IPS-18a (cell line): ENCODE measurements around the gene ESYT3.

ENCODE experiments used
- H3K27ac ChIP-seq: one replicate; pipeline ENCODE4 v1.5.1; 2013; ENCODE audit warnings: low read length
- H3K27me3 ChIP-seq: one replicate; pipeline ENCODE4 v1.6.1; 2013; ENCODE audit warnings: mild to moderate bottlenecking, low read length; ENCODE audit not compliant: control insufficient read depth, insufficient read depth
- H3K36me3 ChIP-seq: one replicate; pipeline ENCODE4 v1.6.1; 2013; ENCODE audit warnings: low read depth, low read length; ENCODE audit not compliant: control insufficient read depth
- H3K4me1 ChIP-seq: one replicate; pipeline ENCODE4 v1.6.1; 2013; ENCODE audit warnings: low read depth, low read length; ENCODE audit not compliant: control insufficient read depth
- H3K4me3 ChIP-seq: one replicate; pipeline ENCODE4 v1.5.1; 2013; ENCODE audit warnings: low read length
- H3K9ac ChIP-seq: one replicate; pipeline ENCODE4 v1.6.1; 2013; ENCODE audit warnings: mild to moderate bottlenecking, low read length, moderate library complexity
- H3K9me3 ChIP-seq: one replicate; pipeline ENCODE4 v1.6.1; 2013; ENCODE audit warnings: low read depth, low read length; ENCODE audit not compliant: control insufficient read depth

Gene ESYT3

GRCh38 chr3:138434276-138434874 lies at the start of gene ESYT3:
TSS of gene ESYT3 (plus strand) at chr3:138434616. CDS start at chr3:138434799, 183 bp downstream.
- no peaks in the 10 kb centered on the region for H3K36me3 ChIP-seq
- peak within 1 kb of the TSS; percentile 76 for H3K4me3 ChIP-seq
- peak within 1 kb of the TSS; percentile 44 for H3K9ac ChIP-seq
- peaks cover 49% of the 10 kb centered on the region for H3K27me3 ChIP-seq
- no peak within 1 kb of the TSS for H3K27ac ChIP-seq
- no peaks in the 10 kb centered on the region for H3K4me1 ChIP-seq
- no peaks in the 10 kb centered on the region for H3K9me3 ChIP-seq

GRCh38 chr3:138384976-138385375 lies 49.4 kb upstream of the ESYT3 start:
- no peaks in the 10 kb centered on the region for H3K36me3 ChIP-seq
- H3K27me3 ChIP-seq, result no peaks in the 10 kb centered on the region
- no peak overlapping the region for H3K9ac ChIP-seq
- no peak overlapping the region for H3K4me3 ChIP-seq
- no peaks in the 10 kb centered on the region for H3K4me1 ChIP-seq
- no peaks in the 10 kb centered on the region for H3K9me3 ChIP-seq
- H3K27ac ChIP-seq, result no peak overlapping the region

GRCh38 chr3:138389144-138389601 lies 45.2 kb upstream of the ESYT3 start:
- Histone ChIP-seq H3K36me3 (no peaks in the 10 kb centered on the region), H3K4me1 (no peaks in the 10 kb centered on the region), H3K27ac (no peak overlapping the region), H3K9me3 (no peaks in the 10 kb centered on the region), H3K4me3 (no peak overlapping the region), H3K9ac (no peak overlapping the region), H3K27me3 (no peaks in the 10 kb centered on the region)

- Histone ChIP-seq H3K4me3 (no peak overlapping the region), H3K9me3 (no peaks in the 10 kb centered on the region), H3K36me3 (no peaks in the 10 kb centered on the region), H3K4me1 (no peaks in the 10 kb centered on the region), H3K27ac (no peak overlapping the region), H3K27me3 (no peaks in the 10 kb centered on the region), H3K9ac (no peak overlapping the region)
Measured at GRCh38 chr3:138389841-138390581, 44.4 kb upstream of the ESYT3 start.

GRCh38 chr3:138390582-138390932 lies 43.9 kb upstream of the ESYT3 start:
- Histone ChIP-seq H3K27ac (no peak overlapping the region), H3K36me3 (no peaks in the 10 kb centered on the region), H3K4me1 (no peaks in the 10 kb centered on the region), H3K27me3 (no peaks in the 10 kb centered on the region), H3K9me3 (no peaks in the 10 kb centered on the region), H3K9ac (no peak overlapping the region), H3K4me3 (no peak overlapping the region)

GRCh38 chr3:138394156-138394555 lies 40.3 kb upstream of the ESYT3 start:
- Histone ChIP-seq H3K9me3 (no peaks in the 10 kb centered on the region), H3K27me3 (no peaks in the 10 kb centered on the region), H3K36me3 (no peaks in the 10 kb centered on the region), H3K9ac (no peak overlapping the region), H3K4me3 (no peak overlapping the region), H3K27ac (no peak overlapping the region), H3K4me1 (peaks cover 8% of the 10 kb centered on the region)

- H3K36me3 ChIP-seq, result no peaks in the 10 kb centered on the region
- peaks cover 8% of the 10 kb centered on the region for H3K4me1 ChIP-seq
- no peak overlapping the region for H3K4me3 ChIP-seq
- H3K27me3 ChIP-seq, result no peaks in the 10 kb centered on the region
- H3K9ac ChIP-seq, result no peak overlapping the region
- no peak overlapping the region for H3K27ac ChIP-seq
- no peaks in the 10 kb centered on the region for H3K9me3 ChIP-seq
Measured at GRCh38 chr3:138394686-138395085, 39.7 kb upstream of the ESYT3 start.

- no peak overlapping the region for H3K4me3 ChIP-seq
- peaks cover 8% of the 10 kb centered on the region for H3K4me1 ChIP-seq
- H3K36me3 ChIP-seq, result no peaks in the 10 kb centered on the region
- H3K9me3 ChIP-seq, result no peaks in the 10 kb centered on the region
- no peak overlapping the region for H3K9ac ChIP-seq
- H3K27me3 ChIP-seq, result no peaks in the 10 kb centered on the region
- no peak overlapping the region for H3K27ac ChIP-seq
Measured at GRCh38 chr3:138395865-138396751, 38.3 kb upstream of the ESYT3 start.

GRCh38 chr3:138396752-138397410 lies 37.5 kb upstream of the ESYT3 start:
- Histone ChIP-seq H3K4me1 (peaks cover 9% of the 10 kb centered on the region), H3K9ac (no peak overlapping the region)

GRCh38 chr3:138397983-138398382 lies 36.4 kb upstream of the ESYT3 start:
- no peak overlapping the region for H3K4me3 ChIP-seq
- H3K27ac ChIP-seq, result no peak overlapping the region
- H3K9me3 ChIP-seq, result no peaks in the 10 kb centered on the region
- no peaks in the 10 kb centered on the region for H3K27me3 ChIP-seq
- peaks cover 14% of the 10 kb centered on the region for H3K4me1 ChIP-seq
- H3K36me3 ChIP-seq, result no peaks in the 10 kb centered on the region
- no peak overlapping the region for H3K9ac ChIP-seq

More at GRCh38 chr3:138396752-138397410, 37.5 kb upstream of the ESYT3 start:
- Histone ChIP-seq H3K4me3 (no peak overlapping the region), H3K9me3 (no peaks in the 10 kb centered on the region), H3K27me3 (no peaks in the 10 kb centered on the region), H3K36me3 (no peaks in the 10 kb centered on the region), H3K27ac (no peak overlapping the region)
